Fibroblast of the conjunctiva (primary cell): ENCODE data around the gene JAGN1.
A peak's percentile ranks its signal among the peaks of the same experiment; 100 is the strongest.
"Not testable (repeated sequence)": the region's sequence is repeated elsewhere in the genome, so short reads cannot be mapped to it uniquely, and the experiment has no call there.

ENCODE experiments used
- DNase-seq: peaks from one replicate; pipeline ENCODE4 v3.0.0-alpha.2; 2010; ENCODE audit warnings: low read depth

Gene JAGN1

DNA sequence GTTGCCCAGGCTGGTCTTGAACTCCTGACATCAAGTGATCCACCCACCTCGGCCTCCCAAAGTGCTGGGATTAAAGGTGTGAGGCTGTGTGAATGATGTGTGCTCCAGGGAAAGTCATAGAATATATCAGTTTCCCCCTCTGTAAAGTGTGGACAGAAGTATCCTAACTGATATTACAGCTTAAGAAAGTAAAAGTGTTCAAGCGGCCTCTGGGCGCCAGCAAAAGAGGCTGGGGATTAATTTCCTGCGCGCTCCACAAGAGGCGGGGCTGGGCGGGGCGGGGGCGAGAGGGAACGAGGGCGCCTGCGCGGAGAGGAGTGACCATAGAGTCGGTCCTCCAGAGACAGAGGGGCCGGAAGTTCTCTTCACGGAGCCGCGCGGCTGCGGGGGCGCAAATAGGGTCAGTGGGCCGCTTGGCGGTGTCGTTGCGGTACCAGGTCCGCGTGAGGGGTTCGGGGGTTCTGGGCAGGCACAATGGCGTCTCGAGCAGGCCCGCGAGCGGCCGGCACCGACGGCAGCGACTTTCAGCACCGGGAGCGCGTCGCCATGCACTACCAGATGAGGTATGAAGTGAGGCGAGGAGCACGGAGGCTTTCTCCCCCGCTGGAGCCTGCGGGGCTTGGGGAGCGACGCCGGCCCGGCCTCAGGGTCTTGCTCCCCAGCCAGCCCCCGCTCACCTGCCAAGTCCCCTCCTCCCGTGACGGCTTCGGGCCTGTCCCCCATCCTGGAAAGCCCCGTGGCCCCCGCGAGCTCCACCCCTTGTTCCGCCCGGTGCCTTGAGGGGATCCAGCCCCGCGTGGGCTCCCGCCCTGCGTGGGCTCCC lies at the start of gene JAGN1:
Gene JAGN1, plus strand, starts transcription at position 362 of the 823 bp plus-strand sequence. Its CDS starts 113 bp downstream, at position 475.
- peak; percentile 77 for DNase-seq

GRCh38 chr3:9841015-9841414 lies 49.4 kb upstream of the JAGN1 start:
- DNase-seq = no peak

DNA sequence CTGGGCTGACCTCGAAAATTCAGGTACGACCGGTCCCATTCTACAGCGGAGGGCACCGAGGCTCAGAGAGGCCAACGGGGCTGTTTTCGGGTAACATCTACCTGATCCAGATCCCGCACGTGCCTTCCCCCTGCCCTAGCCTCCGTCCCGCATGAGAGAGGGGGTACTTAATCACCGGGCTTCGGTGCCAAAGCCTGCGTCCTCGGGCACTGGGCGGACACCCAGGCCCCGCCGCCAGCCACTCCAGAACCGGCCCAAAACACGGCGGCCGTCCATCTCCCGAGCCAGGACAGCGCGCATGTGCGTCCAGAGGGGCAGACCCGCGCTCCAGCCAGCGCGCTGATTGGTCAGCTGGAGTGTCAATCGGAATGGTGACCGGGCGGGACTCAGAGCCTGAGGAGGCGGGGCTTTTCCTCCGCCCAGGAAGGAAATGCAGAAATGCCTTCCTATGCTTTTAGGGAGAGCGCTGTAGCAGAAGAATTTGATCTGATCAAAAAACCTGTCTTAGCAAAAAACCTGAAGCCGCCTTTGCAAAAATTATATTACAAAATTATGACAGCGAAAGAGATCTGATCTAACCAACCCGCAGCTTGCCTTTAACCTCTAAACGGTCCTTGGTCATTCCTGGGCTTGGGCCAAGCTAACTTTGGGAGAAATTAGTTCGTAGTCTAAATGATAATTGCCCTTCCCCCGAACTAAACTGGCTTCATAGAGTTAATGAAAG lies 46.5 kb upstream of the JAGN1 start, which contains the start of gene RPUSD3:
Gene RPUSD3, minus strand, starts transcription at position 294 of the 724 bp plus-strand sequence. Its CDS starts 18 bp downstream, at position 276.
- DNase-seq = peak; percentile 92

DNA sequence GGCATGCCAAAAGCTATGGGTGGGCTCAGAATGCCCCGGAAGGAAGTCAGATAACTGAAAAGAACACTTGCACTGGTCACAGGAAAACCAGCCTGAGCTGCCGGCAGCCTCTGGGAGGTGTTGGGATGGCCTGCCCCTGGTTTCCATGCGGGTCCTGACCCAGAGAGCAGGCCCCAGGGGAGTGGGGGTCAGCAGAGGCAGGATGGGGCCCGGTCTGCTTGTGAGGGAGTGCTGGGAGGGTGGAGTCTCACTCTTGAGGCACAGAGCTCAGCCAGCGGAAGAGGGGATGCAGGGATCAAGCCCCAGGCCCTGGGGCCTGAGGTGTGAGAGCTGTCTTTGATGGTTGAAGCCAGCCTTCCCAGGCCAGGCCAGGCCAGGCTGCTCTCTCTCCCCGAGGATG lies 44.2 kb upstream of the JAGN1 start:
- DNase-seq = no peak

GRCh38 chr3:9846931-9847488 lies 43.4 kb upstream of the JAGN1 start:
- DNase-seq = no peak

DNA sequence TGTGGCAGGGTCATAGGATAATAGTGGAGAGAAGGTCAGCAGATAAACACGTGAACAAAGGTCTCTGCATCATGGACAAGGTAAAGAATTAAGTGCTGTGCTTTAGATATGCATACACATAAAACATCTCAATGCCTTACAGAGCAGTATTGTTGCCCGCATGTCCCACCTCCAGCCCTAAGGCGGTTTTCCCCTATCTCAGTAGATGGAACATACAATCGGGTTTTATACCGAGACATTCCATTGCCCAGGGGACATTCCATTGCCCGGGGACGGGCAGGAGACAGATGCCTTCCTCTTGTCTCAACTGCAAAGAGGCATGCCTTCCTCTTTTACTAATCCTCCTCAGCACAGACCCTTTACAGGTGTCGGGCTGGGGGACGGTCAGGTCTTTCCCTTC lies 42.5 kb upstream of the JAGN1 start:
- not testable (repeated sequence) for DNase-seq

- not testable (repeated sequence) for DNase-seq
These were observed 41.5 kb upstream of the JAGN1 start for GRCh38 chr3:9848860-9849259.

- DNase-seq = not testable (repeated sequence)
These were observed 39.0 kb upstream of the JAGN1 start for GRCh38 chr3:9851383-9851782.

GRCh38 chr3:9851926-9852325 lies 38.5 kb upstream of the JAGN1 start:
- DNase-seq = not testable (repeated sequence)

GRCh38 chr3:9852528-9852927 lies 37.9 kb upstream of the JAGN1 start:
- no peak for DNase-seq

GRCh38 chr3:9854291-9854940 lies 36.0 kb upstream of the JAGN1 start:
- DNase-seq = not testable (repeated sequence)

DNA sequence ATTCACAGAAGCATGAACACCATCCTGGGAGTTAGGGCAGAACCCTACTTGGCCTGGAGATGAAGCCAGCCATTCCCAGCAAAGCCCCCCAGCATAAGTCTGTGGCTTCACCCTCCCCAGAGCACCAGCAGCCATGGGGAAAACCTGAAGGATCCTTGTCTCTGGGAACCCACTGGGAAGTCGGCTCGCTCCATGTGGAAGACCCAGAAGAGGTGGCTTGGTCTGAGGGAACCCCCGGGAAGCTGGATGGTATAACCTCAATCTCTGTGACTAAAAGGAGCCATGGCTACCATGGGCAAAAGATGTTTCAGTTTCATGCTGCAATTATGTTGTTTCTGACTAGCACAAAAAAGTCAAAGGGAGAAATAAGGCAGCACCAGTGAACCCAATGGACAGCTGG lies 34.8 kb upstream of the JAGN1 start:
- DNase-seq = no peak

- no peak for DNase-seq
These were observed 30.8 kb upstream of the JAGN1 start for GRCh38 chr3:9859530-9860025.

DNA sequence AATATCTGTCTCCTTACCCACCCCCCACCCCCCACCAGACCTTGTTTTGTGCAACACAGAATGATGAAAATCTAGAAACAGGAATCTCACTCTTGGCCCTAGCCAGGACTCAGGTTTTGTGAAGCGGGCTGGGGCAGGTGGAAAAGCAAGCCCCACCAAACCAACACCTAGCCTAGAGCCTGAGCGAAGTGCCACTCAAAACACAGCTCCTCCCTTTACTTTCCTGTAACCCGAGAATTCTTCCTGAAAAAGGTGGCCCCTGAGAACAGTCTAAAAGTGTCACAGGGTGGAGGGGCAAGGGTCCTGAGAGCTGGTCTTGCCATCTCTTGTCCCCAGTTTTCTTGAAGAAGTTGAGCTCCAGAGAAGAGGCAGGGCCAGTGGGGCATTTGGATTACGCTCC lies 29.2 kb upstream of the JAGN1 start:
- no peak for DNase-seq

- DNase-seq = no peak
These were observed 28.7 kb upstream of the JAGN1 start for GRCh38 chr3:9861626-9862130.

DNA sequence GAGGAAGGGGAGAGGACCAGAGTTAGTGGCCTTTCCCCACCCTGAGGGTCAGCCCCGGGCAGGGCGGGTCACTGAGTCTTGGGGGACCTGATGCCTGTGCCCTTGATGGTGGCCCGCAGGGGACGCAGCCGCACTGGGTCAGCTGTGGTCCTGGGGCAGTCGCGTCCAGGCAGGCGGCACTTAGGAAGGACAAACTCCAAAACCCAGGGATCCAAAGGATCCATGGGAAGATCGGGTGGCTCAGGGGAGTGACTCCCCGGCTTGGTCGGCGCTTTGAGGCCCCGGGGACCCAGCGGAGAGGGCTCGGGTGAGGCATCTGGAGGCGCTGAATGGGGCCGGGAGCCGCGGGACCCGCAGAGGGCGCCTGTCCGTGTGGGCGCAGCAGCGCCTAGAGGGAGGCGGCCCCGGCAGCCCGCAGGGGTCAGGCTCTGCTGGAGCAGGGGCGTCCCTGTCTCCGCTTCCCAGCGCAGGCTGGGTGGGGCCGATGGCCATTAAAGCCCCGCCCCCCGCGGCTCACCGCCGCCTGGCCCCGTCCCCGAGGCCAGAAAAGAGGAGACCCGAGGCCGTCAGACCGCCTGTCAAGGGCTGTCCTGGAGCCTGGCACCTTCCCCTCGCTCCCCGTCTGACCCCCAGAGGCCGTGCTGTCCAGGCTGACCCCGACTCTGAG lies 27.9 kb upstream of the JAGN1 start:
- DNase-seq = no peak

DNA sequence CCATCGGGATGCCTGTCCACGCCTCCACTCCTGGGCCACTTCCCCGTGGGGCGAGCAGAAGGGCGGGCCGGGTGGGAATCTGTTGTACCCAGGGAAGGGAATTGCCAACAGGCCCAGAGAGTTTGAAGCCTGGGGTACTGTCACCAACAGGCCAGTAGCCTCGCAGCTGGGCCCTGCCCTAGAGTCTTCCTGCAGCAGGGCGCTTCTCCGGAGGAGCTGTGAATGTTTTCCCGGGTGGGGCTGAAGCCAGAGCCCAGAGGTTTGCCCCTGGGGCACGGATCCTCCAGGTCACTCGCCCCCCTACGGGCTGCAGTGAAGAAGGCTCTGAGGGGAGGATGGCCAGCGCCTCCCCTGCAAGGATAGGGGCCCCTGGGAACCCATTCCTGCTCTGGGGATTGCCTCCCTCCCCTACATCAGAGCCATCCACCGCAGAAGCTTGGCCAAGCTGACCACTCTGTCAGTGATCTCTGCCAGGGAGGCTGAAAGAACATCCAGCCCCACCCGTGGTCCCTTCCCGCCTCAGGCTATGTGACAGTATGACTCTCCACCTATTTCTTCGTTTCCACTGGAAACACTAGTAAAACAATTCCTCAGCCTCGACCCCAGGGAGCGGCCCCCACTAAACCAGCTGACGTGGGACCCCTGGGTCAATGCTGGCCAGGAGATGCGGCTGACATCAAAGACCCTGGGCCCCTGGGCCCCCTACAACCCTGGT lies 27.2 kb upstream of the JAGN1 start:
- no peak for DNase-seq

- DNase-seq = peak; percentile 82
These were observed 26.0 kb upstream of the JAGN1 start for GRCh38 chr3:9864200-9864927.

DNA sequence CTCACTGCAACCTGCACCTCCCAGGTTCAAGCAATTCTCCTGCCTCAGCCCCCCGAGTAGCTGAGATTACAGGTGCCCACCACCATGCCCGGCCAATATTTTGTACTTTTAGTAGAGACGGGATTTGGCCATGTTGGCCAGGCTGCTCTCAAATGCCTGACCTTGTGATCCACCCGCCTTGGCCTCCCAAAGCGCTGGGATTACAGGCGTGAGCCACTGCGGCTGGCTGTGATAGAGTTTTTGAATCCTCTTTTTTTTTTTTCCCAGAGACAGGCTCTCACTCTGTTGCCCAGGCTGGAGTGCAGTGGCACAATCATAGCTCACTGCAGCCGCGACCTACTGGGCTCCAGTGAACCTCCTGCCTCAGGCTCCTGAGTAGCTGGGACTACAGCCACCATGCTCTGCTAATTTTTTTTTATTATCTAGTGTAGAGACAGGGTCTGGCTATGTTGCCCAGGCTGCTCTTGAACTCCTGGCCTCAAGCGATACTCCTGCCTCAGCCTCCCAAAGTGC lies 25.2 kb upstream of the JAGN1 start:
- not testable (repeated sequence) for DNase-seq

DNA sequence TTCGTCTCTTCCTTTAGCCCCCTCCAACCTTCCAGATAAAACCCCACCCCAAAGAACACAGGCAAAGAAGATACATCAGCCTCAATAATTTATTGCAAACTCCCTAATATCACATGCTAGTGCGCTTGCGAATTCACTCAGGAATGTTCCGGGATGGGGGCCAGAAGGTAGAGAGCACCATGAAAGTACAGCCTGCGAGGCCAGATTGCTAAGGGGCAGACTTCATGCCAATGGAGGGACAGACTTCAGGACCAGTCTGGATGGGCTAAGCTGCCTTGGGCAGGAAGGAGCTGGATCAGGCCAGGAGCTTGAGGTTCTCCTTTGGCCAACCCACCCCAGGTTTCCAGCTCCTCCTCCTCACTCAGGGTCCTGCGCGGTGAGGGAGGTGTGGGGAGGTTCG lies 23.8 kb upstream of the JAGN1 start:
- DNase-seq = no peak
